Cardiac muscle cell (in vitro differentiated cells and primary cell): ENCODE data around the gene HOATZ. TPM values are rescaled to one million over a fixed set of nuclear protein-coding genes. Genes with fewer than 3 reads are reported as not detected.

ENCODE experiments used
- DNase-seq, 2 donors: peaks; one replicate each; pipeline versions ENCODE4 v3.0.0 to v3.0.0-alpha.2; 2010 to 2017; ENCODE audit warnings: low read depth in 1 of 2, low spot score in 1 of 2
- H3K27ac ChIP-seq: fragments of 200-600 bp; sonication (generic); 2 replicates; pipeline ENCODE4 v1.5.1; 2016
- H3K27me3 ChIP-seq: fragments of 200-600 bp; sonication (generic); 2 replicates; pipeline ENCODE4 v1.6.0; 2016; ENCODE audit warnings: control low read depth
- H3K36me3 ChIP-seq: fragments of 200-600 bp; sonication (generic); 2 replicates; pipeline ENCODE4 v1.5.1; 2016; ENCODE audit warnings: control low read depth
- H3K4me1 ChIP-seq: fragments of 200-600 bp; sonication (generic); 2 replicates; pipeline ENCODE4 v1.8.1; 2017; ENCODE audit warnings: low read depth, mild to moderate bottlenecking, mixed run types
- H3K4me3 ChIP-seq: fragments of 200-600 bp; sonication (generic); 2 replicates; pipeline ENCODE4 v1.5.1; 2016; ENCODE audit warnings: mild to moderate bottlenecking
- H3K9me3 ChIP-seq: fragments of 200-600 bp; sonication (generic); 2 replicates; pipeline ENCODE4 v1.5.1; 2017; ENCODE audit warnings: low read depth, mild to moderate bottlenecking, control low read depth
- polyA plus RNA-seq: library from polyadenylated mRNA; unstranded; fragments of >200 nt; fragmentation: Nextera tagmentation; extraction: Ambion mirVana; gene quantifications from 2 replicates; pipeline ENCODE4 v1.2.1, GENCODE V29; 2016
- total RNA-seq: library from RNA; depleted of rRNA; stranded (reverse); fragments of >200 nt; gene quantifications from 2 replicates; pipeline ENCODE4 v1.2.3, GENCODE V29; 2016
- TF ChIP-seq, protein P1 (sequence below): IDR thresholded peaks from 2 replicates; pipeline ENCODE4 v1.5.1; 2012; ENCODE audit warnings: low read depth, mild to moderate bottlenecking, low read length

The HOATZ gene
- total and polyA plus RNA-seq, 2 experiments from 2014 or later: not detected

GRCh38 chr11:111474432-111474831, 40.1 kb upstream of the HOATZ start:
- TF ChIP-seq, protein P1, sequence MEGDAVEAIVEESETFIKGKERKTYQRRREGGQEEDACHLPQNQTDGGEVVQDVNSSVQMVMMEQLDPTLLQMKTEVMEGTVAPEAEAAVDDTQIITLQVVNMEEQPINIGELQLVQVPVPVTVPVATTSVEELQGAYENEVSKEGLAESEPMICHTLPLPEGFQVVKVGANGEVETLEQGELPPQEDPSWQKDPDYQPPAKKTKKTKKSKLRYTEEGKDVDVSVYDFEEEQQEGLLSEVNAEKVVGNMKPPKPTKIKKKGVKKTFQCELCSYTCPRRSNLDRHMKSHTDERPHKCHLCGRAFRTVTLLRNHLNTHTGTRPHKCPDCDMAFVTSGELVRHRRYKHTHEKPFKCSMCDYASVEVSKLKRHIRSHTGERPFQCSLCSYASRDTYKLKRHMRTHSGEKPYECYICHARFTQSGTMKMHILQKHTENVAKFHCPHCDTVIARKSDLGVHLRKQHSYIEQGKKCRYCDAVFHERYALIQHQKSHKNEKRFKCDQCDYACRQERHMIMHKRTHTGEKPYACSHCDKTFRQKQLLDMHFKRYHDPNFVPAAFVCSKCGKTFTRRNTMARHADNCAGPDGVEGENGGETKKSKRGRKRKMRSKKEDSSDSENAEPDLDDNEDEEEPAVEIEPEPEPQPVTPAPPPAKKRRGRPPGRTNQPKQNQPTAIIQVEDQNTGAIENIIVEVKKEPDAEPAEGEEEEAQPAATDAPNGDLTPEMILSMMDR: no peak
- Histone ChIP-seq H3K27me3 (no peaks in the 10 kb centered on the region), H3K36me3 (no peaks in the 10 kb centered on the region), H3K27ac (no peak overlapping the region), H3K9me3 (no peaks in the 10 kb centered on the region), H3K4me1 (no peaks in the 10 kb centered on the region), H3K4me3 (no peak overlapping the region)
- no peak for DNase-seq

- H3K4me1 ChIP-seq: no peaks in the 10 kb centered on the region
- no peaks in the 10 kb centered on the region for H3K36me3 ChIP-seq
- no peak for DNase-seq
- no peak overlapping the region for H3K27ac ChIP-seq
- TF ChIP-seq, protein P1: no peak
- no peaks in the 10 kb centered on the region for H3K9me3 ChIP-seq
- H3K4me3 ChIP-seq: no peak overlapping the region
- no peaks in the 10 kb centered on the region for H3K27me3 ChIP-seq
These were observed 38.2 kb upstream of the HOATZ start for GRCh38 chr11:111476366-111476765.

DNA sequence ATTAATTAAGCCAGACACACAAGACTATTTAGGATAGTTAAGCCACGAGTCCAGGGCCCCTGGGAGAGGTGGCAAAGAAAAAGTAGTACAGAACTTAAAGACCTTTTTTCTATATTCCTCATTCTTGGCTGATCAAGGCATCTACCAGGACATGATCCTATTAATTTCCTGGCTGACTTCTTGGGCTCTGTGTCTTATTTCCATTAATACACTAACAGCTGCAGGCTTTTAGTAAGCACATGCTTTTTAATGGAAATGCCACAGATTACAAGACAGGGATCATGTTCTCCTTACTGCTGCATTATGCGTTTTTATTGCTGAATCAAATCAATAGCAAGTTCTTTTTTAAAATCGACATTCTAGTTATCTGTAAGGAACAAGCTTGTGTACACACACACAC, 37.6 kb upstream of the HOATZ start:
- no peaks in the 10 kb centered on the region for H3K36me3 ChIP-seq
- H3K4me3 ChIP-seq: no peak overlapping the region
- TF ChIP-seq, protein P1: no peak
- H3K9me3 ChIP-seq: no peaks in the 10 kb centered on the region
- no peak for DNase-seq
- H3K27me3 ChIP-seq: no peaks in the 10 kb centered on the region
- H3K27ac ChIP-seq: no peak overlapping the region
- no peaks in the 10 kb centered on the region for H3K4me1 ChIP-seq

DNA sequence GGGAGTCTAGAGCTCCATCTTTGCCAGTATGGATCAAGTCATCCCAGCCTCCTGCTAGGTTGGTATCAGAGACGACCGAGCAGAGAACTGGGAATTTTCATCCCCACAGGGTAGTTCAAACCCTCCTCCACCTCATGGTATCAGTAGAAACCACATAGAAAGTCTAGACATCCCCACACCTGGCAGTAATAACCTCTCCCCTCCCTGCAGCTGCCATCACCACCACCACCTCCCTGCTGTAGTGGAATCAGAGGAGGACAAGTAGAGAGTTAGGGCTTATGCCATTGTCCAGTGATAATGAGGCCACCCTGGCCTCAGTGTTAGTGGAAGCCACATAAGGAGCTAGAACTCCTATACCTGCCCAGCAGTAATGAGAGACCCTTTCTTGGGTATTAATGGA, 36.7 kb upstream of the HOATZ start:
- Histone ChIP-seq H3K4me1 (no peaks in the 10 kb centered on the region), H3K36me3 (no peaks in the 10 kb centered on the region), H3K4me3 (no peak overlapping the region), H3K9me3 (no peaks in the 10 kb centered on the region), H3K27me3 (no peaks in the 10 kb centered on the region), H3K27ac (no peak overlapping the region)
- DNase-seq: no peak
- TF ChIP-seq, protein P1: no peak

DNA sequence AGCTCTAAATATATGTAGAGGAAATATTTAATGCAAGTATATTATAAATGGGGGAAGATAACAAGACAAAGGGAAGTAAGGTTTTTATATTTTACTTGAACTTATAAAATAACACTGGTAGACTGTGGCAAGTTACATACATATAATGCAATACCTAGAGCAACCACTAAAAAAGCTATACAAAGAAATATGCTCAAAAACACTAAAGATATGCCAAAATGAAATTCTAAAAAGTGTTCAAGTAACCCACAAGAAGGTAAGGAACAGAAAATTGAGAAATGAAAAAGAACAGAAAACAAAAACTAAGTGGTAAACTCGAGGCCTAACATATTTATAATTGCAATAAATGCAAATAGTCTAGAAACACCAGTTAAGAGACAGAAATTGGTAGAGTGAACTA, 34.9 kb upstream of the HOATZ start:
- TF ChIP-seq, protein P1: no peak
- DNase-seq: no peak
- Histone ChIP-seq H3K4me1 (no peaks in the 10 kb centered on the region), H3K4me3 (no peak overlapping the region), H3K36me3 (no peaks in the 10 kb centered on the region), H3K27me3 (no peaks in the 10 kb centered on the region), H3K9me3 (no peaks in the 10 kb centered on the region), H3K27ac (no peak overlapping the region)

- Histone ChIP-seq H3K4me1 (no peaks in the 10 kb centered on the region), H3K27ac (no peak overlapping the region), H3K36me3 (no peaks in the 10 kb centered on the region), H3K27me3 (no peaks in the 10 kb centered on the region), H3K4me3 (no peak overlapping the region), H3K9me3 (no peaks in the 10 kb centered on the region)
- no peak for DNase-seq
- TF ChIP-seq, protein P1: no peak
These were observed 31.1 kb upstream of the HOATZ start for GRCh38 chr11:111483431-111483830.
